Measurements from ENCODE around the gene OCA2.
"Not testable (repeated sequence)": the region's sequence is repeated elsewhere in the genome, so short reads cannot be mapped to it uniquely, and the experiment has no call there.

The OCA2 gene

DNA sequence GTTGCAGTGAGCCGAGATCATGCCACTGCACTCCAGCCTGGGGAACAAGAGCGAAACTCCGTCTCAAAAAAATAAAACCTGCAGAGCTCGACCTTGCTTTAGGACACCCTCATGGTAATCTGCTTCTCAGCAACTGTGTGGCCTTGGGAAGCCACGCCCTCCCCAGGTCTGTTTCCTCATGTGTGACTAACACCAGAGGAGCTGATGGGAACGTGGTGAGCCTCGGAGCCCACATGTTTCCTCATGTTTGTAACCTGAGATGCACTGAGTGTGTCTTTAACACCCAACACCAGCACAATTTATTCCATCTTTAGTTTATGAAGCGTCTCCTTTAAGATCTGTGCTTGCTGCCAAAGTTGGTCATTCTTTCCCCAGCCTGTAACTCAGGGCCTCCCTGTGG lies 142.8 kb downstream of the OCA2 start:
- no peaks in the 10 kb centered on the region for H3K9me3 ChIP-seq (ENCODE audit: insufficient read depth, low read length)
- H4K20me1 ChIP-seq (ENCODE audit: low read depth, low read length), result no peaks in the 10 kb centered on the region
- no peaks in the 10 kb centered on the region for H3K27me3 ChIP-seq (ENCODE audit: low read length)
- TF ChIP-seq, protein P1, sequence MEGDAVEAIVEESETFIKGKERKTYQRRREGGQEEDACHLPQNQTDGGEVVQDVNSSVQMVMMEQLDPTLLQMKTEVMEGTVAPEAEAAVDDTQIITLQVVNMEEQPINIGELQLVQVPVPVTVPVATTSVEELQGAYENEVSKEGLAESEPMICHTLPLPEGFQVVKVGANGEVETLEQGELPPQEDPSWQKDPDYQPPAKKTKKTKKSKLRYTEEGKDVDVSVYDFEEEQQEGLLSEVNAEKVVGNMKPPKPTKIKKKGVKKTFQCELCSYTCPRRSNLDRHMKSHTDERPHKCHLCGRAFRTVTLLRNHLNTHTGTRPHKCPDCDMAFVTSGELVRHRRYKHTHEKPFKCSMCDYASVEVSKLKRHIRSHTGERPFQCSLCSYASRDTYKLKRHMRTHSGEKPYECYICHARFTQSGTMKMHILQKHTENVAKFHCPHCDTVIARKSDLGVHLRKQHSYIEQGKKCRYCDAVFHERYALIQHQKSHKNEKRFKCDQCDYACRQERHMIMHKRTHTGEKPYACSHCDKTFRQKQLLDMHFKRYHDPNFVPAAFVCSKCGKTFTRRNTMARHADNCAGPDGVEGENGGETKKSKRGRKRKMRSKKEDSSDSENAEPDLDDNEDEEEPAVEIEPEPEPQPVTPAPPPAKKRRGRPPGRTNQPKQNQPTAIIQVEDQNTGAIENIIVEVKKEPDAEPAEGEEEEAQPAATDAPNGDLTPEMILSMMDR (IDR thresholded peaks at IDR 0.05; ENCODE audit: insufficient read depth, low read length, poor library complexity, severe bottlenecking), result no peak
- no peak for TF ChIP-seq EZH2phosphoT487 (conservative IDR thresholded peaks at IDR 0.05; ENCODE audit: low read length)
- H3K4me2 ChIP-seq (ENCODE audit: low read depth, low read length, poor library complexity, severe bottlenecking), result no peak overlapping the region
- no peak overlapping the region for H2AFZ ChIP-seq (ENCODE audit: low read depth, low read length, severe bottlenecking)
- no peak overlapping the region for H3K4me3 ChIP-seq (ENCODE audit: insufficient read depth, low read length, poor library complexity, severe bottlenecking)
- H3K36me3 ChIP-seq (ENCODE audit: low read length), result no peaks in the 10 kb centered on the region
- no peaks in the 10 kb centered on the region for H3K79me2 ChIP-seq (ENCODE audit: insufficient read depth, low read length)
- H3K27ac ChIP-seq (ENCODE audit: low read depth, low read length), result no peak overlapping the region
- no peak overlapping the region for H3K9ac ChIP-seq (ENCODE audit: low read length)
- H3K9me2 ChIP-seq (replicated peaks; ENCODE audit: insufficient read depth, low read length), result no peaks in the 10 kb centered on the region
- H3F3A ChIP-seq (ENCODE audit: insufficient read depth), result no peaks in the 10 kb centered on the region

DNA sequence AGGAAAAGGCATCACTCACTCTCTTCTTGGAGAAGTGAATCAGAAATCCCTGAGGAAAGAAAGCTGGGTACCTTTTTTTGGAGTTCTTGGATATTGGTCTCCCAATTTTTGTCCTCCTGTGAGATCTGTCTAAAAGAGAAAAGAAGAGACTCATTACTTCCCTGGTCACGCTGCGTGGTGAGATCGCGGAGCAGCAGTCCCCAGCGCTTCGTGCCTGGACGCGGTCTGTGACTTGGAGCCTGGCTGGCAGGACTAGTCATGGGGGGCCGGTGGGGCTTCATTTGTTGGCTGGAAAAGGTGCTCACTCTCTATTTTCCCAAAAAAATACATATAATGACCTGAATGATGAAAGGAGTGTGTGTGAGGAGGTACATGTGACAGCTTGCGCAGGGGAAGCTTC lies 144.0 kb downstream of the OCA2 start:
- Histone ChIP-seq H3F3A (ENCODE audit: insufficient read depth) (no peaks in the 10 kb centered on the region), H3K9me3 (ENCODE audit: insufficient read depth, low read length) (no peaks in the 10 kb centered on the region), H3K4me3 (ENCODE audit: insufficient read depth, low read length, poor library complexity, severe bottlenecking) (no peak overlapping the region), H3K27ac (ENCODE audit: low read depth, low read length) (no peak overlapping the region), H3K9ac (ENCODE audit: low read length) (no peak overlapping the region), H3K27me3 (ENCODE audit: low read length) (no peaks in the 10 kb centered on the region), H3K4me2 (ENCODE audit: low read depth, low read length, poor library complexity, severe bottlenecking) (no peak overlapping the region), H2AFZ (ENCODE audit: low read depth, low read length, severe bottlenecking) (no peak overlapping the region), H3K36me3 (ENCODE audit: low read length) (no peaks in the 10 kb centered on the region), H3K9me2 (replicated peaks; ENCODE audit: insufficient read depth, low read length) (no peaks in the 10 kb centered on the region), H3K79me2 (ENCODE audit: insufficient read depth, low read length) (no peaks in the 10 kb centered on the region), H4K20me1 (ENCODE audit: low read depth, low read length) (no peaks in the 10 kb centered on the region)
- TF ChIP-seq, protein P1 (IDR thresholded peaks at IDR 0.05; ENCODE audit: insufficient read depth, low read length, poor library complexity, severe bottlenecking), result no peak
- no peak for TF ChIP-seq EZH2phosphoT487 (conservative IDR thresholded peaks at IDR 0.05; ENCODE audit: low read length)

DNA sequence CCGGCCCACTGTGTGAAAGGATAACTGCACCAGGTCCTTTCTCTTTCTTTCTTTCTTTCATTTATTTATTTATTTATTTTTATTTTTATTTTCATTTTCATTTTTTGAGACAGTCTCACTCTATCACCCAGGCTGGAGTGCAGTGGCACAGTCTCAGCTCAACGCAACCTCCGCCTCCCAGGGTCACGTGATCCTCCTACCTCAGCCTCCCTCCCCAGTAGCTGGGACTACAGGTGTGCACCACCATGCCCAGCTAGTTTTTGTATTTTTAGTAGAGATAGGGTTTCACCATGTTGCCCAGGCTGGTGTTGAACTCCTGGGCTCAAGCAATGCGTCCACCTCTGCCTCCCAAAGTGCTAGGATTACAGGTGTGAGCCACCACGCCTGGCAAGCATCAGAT lies 146.5 kb downstream of the OCA2 start:
- not testable (repeated sequence) for H3K4me2 ChIP-seq (ENCODE audit: low read depth, low read length, poor library complexity, severe bottlenecking); H4K20me1 ChIP-seq (ENCODE audit: low read depth, low read length); H3K9me2 ChIP-seq (replicated peaks; ENCODE audit: insufficient read depth, low read length); H3K4me3 ChIP-seq (ENCODE audit: insufficient read depth, low read length, poor library complexity, severe bottlenecking); H3K9me3 ChIP-seq (ENCODE audit: insufficient read depth, low read length); H3K27ac ChIP-seq (ENCODE audit: low read depth, low read length); H3F3A ChIP-seq (ENCODE audit: insufficient read depth); H3K36me3 ChIP-seq (ENCODE audit: low read length); H2AFZ ChIP-seq (ENCODE audit: low read depth, low read length, severe bottlenecking); H3K79me2 ChIP-seq (ENCODE audit: insufficient read depth, low read length); H3K9ac ChIP-seq (ENCODE audit: low read length); H3K27me3 ChIP-seq (ENCODE audit: low read length)

DNA sequence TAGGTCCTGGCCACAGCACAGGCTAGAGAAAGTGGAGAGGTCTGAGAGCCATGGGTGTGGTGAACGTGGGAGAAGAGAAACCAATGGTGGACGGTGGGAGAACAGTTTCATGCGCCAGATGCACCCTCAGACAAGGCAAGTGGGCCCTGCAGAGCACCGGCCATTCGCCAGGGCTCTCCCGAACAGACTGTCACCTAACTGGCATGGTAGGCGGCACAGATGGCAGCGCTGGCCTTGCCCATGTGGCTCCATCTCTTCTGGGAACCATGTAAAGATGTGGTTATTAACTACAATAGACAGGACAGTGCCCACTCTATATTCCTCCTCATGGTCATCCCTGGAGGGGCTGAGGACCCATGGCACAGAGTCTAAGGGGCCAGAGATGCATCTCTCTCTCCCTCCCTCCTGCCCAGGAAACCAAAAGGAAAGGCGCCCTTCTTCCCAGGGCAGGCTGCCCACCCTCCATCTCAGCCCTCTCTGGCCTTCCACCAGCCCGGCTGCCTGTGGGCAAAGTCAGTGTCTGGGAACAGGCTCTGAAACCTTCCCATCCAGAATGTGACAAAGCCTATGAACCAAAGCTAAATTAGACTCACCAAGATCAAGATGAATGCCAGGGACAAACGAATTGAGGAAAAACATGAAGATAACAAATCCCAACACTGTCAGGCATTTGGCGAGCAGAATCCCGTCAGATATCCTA lies 147.8 kb downstream of the OCA2 start:
- Histone ChIP-seq H2AFZ (ENCODE audit: low read depth, low read length, severe bottlenecking) (no peak overlapping the region), H3K27me3 (ENCODE audit: low read length) (no peaks in the 10 kb centered on the region), H3K9ac (ENCODE audit: low read length) (no peak overlapping the region), H3K36me3 (ENCODE audit: low read length) (no peaks in the 10 kb centered on the region), H4K20me1 (ENCODE audit: low read depth, low read length) (no peaks in the 10 kb centered on the region), H3K4me2 (ENCODE audit: low read depth, low read length, poor library complexity, severe bottlenecking) (no peak overlapping the region), H3K9me2 (replicated peaks; ENCODE audit: insufficient read depth, low read length) (no peaks in the 10 kb centered on the region), H3K9me3 (ENCODE audit: insufficient read depth, low read length) (no peaks in the 10 kb centered on the region), H3K27ac (ENCODE audit: low read depth, low read length) (no peak overlapping the region), H3K79me2 (ENCODE audit: insufficient read depth, low read length) (no peaks in the 10 kb centered on the region), H3K4me3 (ENCODE audit: insufficient read depth, low read length, poor library complexity, severe bottlenecking) (no peak overlapping the region), H3F3A (ENCODE audit: insufficient read depth) (no peaks in the 10 kb centered on the region)
- TF ChIP-seq, protein P1 (IDR thresholded peaks at IDR 0.05; ENCODE audit: insufficient read depth, low read length, poor library complexity, severe bottlenecking), result no peak
- TF ChIP-seq EZH2phosphoT487 (conservative IDR thresholded peaks at IDR 0.05; ENCODE audit: low read length), result no peak
